ENCODE results near the gene LYL1. TPM values are rescaled to one million over a fixed set of nuclear protein-coding genes. Genes with fewer than 3 reads are reported as not detected.

LYL1 gene
- total and polyA plus RNA-seq, 9 of the 15 experiments (the other 6 are each of a cell fraction or from before 2014, with no cell fraction given): 1.3 to 266 (median 34.0) TPM

GRCh38 chr19:13057744-13058143, 44.9 kb downstream of the LYL1 start:
- no TSS peak for BruUV-seq (replicated peaks)
- CTCF ChIA-PET (ENCODE audit: low intra/inter-chr PET ratio): interaction anchor here (0.6 to 1.8 kb wide), 2 partner anchors 74 to 92 kb away, joined by 4 to 8 read pairs; no protein-coding TSS in a partner anchor
- H3K4me1 ChIP-seq (replicated peaks in 1 of 2; ENCODE audit: control insufficient read depth in 2 of 2, insufficient read depth in 2 of 2, low read length in 2 of 2): peaks cover 10 to 54% of the 10 kb centered on the region in 2 experiments; a peak in 4 of 5 replicates
- H3K4me2 ChIP-seq (ENCODE audit: insufficient read depth, low read length): no peak overlapping the region
- no peak overlapping the region for H3K4me3 ChIP-seq
- in situ Hi-C loops (cut with MboI): no loop called here
- no peaks in the 10 kb centered on the region for H3K36me3 ChIP-seq (ENCODE audit: control insufficient read depth, insufficient read depth, low read length)
- intact Hi-C loops (cut with micrococcal nuclease): no loop called here
- peaks cover 6% of the 10 kb centered on the region for H3K79me2 ChIP-seq (ENCODE audit: control insufficient read depth, insufficient read depth, low read length)
- no peaks in the 10 kb centered on the region for H3K9me3 ChIP-seq (replicated peaks; ENCODE audit: control insufficient read depth, insufficient read depth, low read depth, low read length)
- H2AFZ ChIP-seq (ENCODE audit: low read depth, low read length): no peak overlapping the region
- peak overlapping the region in 1 of 2 experiments; percentile 19; a peak in 1 of 4 replicates for H3K9ac ChIP-seq (ENCODE audit: insufficient read depth in 1 of 2, low read depth in 2 of 2, low read length in 2 of 2)
- no peaks in the 10 kb centered on the region for H3K9me1 ChIP-seq (ENCODE audit: control insufficient read depth, insufficient read depth, low read length)
- FAIRE-seq (no peak), DNase-seq (ENCODE audit: extremely low read depth in 1 of 4, low spot score in 3 of 4) (no peak), ATAC-seq (no peak)
- peaks cover 33% of the 10 kb centered on the region; the same call in 1 of the 2 replicates for H4K20me1 ChIP-seq (replicated peaks; ENCODE audit: control insufficient read depth, insufficient read depth, low read length)
- H3K27me3 ChIP-seq (ENCODE audit: control insufficient read depth in 2 of 2, insufficient read depth in 2 of 2, low read length in 2 of 2): no peaks in the 10 kb centered on the region
- POLR2A ChIA-PET: interaction anchor here (0.9 kb wide), 1 partner anchor 108 kb away, joined by 3 read pairs; no protein-coding TSS in a partner anchor
- H3K27ac ChIP-seq (ENCODE audit: extremely low read depth, low read depth, low read length): no peak overlapping the region
- TF ChIP-seq CBFB (CRISPR knock-in tag; IDR thresholded peaks at IDR 0.05) (no peak), RBM25 (IDR thresholded peaks at IDR 0.05; ENCODE audit: low read depth, low read length, severe bottlenecking) (no peak), PHB (CRISPR knock-in tag; IDR thresholded peaks at IDR 0.05) (no peak), HNRNPLL (IDR thresholded peaks at IDR 0.05; ENCODE audit: low read depth, low read length, poor library complexity, severe bottlenecking) (no peak), IFI16 (CRISPR knock-in tag; IDR thresholded peaks at IDR 0.05) (no peak), FOSL1 (tag; conservative IDR thresholded peaks at IDR 0.05) (no peak), ZNF584 (CRISPR knock-in tag; IDR thresholded peaks at IDR 0.05; ENCODE audit: low read depth) (no peak), TCF15 (CRISPR knock-in tag; IDR thresholded peaks at IDR 0.05) (no peak), SREBF1 (IDR thresholded peaks at IDR 0.05; ENCODE audit: borderline replicate concordance, low read depth, low read length) (no peak), CHD4 (IDR thresholded peaks at IDR 0.05; ENCODE audit: insufficient read depth, insufficient replicate concordance, low read depth, low read length, poor library complexity, severe bottlenecking) (no peak), ZFPM2 (CRISPR knock-in tag; IDR thresholded peaks at IDR 0.05) (no peak), ILF3 (IDR thresholded peaks at IDR 0.05; ENCODE audit: borderline replicate concordance) (no peak)
- 61% methylated on average over 2 of the region's 2 CpGs for WGBS (ENCODE audit: insufficient coverage, low coverage, missing lambda C conversion rate)

All from K562 (cell line).